GM18498 (cell line): ENCODE results near the gene PRDX3.
"Not testable (repeated sequence)": the region's sequence is repeated elsewhere in the genome, so short reads cannot be mapped to it uniquely, and the experiment has no call there.

ENCODE experiments used
- ATAC-seq: cut with Tn5 transposase; IDR thresholded peaks from one replicate; pipeline ENCODE4 v1.9.1; 2021; ENCODE audit warnings: mild to moderate bottlenecking, moderate library complexity; ENCODE audit not compliant: unreplicated experiment

Gene PRDX3

DNA sequence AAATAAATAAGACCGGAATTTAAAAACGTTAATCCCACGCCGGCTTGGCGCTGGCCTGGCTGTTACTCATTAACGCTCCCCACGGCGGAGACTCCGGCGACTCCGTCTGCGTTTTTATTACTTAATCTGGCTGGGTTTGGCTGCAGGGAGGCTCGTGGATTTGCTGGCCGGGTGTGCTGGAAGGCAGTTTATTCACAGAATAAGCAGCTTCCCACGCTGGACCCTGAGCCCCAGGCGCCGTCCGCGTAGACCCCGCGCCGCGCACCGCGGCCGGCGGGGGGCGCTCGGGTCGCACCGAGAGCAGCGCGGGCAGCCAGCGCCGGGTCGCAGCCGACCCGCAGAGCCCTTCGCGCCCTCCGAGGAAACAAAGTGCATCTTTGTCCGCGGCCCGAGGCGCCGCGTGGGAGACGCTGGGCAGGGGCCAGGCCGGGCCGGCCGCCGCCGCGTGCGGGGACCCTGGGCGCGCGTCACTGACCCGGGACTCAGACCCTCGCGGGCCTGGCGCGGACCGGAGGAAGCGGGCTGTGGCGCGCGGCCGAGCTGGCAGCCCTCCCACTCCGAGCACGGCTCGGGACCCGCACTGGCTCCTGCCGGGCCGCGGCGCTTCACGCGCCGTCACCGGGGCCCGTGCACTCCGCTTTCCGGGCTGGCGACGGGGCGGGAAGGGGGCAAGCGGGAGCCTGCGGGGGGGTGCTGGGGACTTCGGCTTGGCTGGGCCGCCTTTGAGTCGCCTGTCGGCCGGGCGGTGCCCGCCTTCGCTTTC, 28.2 kb upstream of the PRDX3 start:
- peak; percentile 62 for ATAC-seq

DNA sequence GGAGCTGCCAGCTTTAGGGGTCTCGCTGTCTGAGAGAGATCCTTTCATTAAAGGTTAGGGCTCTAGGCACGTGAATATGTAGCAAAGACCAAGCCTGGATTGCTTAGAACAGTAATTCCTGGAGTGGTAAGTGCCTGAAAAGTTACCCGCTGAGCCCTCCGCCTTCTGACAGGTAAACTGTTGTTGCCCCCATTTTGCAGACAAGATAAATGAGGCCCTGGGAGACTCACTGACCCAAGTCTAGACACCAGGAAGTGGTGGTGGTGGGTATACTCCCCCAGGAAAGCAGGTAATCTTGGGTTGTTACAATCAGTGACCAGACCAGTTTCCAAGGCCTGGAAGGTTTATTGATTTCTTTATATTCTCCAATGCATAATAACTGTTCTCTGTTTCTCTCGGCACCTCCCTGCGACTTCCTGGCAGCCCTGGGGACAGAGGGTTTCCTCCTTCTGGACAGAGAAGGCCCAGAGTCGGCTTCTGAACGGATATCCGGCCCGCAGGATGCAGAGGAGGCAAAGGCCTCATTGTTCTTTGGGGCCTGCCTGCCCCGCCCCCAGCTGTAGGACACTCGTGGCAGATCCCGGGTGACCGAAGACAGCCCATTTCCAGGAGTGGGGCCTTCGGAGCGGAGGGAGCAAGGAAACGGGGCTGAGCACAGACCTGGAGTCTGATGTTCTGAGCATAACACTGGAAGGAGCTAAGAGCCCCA, 27.4 kb upstream of the PRDX3 start:
- ATAC-seq, result peak; percentile 20

DNA sequence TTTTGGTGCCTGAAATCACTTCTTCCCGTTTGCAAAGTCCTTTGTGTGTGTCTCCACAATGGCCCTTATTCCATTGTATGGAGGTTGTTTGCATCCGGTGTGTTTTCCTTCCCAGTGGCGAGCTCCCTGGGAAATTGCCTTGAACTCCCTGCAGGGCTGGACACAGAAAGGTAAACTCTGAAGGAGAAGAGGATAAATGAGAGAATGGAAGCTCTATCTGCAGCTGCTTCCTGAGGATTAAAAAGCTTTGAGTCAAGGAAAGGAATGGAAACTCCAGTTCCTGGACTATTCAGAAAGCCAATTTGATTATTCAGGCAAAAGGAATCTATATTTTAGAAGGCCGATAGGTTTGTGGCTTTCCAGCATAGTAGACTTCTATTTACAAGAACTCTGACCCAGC, 24.4 kb upstream of the PRDX3 start:
- no peak for ATAC-seq

DNA sequence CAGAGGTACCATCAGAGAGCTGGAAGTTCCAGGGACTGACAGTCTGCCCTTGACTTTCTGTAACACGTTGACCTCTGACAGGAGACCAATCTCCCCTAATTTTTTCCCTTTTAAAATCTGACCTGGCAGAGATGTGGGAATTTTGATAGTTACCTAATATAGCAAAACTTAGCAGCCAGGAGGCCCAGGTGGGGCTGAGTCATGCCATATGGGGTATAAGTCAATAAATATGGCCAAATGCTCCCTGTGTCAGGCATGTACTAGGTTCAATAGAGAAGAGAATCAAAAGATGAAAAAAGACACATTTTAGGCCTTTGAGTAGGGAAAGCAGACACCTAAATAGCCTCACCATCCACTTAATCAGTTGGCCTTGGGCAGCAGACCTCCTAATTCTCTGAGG, 22.6 kb upstream of the PRDX3 start:
- no peak for ATAC-seq

DNA sequence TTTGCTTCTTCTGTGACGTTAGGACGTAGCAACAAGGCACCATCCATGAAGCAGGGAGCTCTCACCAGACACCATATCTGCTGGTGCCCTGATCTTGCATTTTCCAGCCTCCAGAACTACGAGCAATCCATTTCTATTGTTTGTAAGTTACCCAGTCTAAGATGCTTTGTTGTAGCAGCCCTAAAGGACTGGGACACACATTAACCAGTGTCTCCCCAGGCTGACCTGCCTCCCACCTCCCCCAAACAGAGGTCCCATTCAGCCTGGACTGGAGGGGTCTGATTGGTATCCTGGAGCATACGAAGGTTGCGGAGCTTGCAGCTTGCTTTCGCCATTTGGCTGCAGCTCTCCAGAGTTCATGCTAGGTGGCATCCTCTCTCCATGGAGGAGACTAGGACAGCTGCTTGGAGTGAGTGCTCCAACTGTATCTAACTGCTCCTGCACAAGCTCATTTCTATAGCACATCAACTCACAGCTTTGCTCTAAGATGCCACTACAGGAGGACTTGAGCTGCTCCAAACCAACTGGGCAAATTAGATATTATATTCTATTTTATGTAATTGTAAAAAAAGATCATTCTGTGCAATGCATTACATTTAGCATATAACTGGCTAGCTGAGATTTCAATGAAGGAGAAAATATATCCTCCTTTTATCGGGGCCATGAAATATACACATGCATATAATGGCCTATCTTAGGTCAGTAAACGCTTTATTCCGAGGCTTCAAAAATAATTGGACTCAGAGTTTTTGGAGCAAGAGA, 20.8 kb upstream of the PRDX3 start:
- peak; percentile 57 for ATAC-seq

DNA sequence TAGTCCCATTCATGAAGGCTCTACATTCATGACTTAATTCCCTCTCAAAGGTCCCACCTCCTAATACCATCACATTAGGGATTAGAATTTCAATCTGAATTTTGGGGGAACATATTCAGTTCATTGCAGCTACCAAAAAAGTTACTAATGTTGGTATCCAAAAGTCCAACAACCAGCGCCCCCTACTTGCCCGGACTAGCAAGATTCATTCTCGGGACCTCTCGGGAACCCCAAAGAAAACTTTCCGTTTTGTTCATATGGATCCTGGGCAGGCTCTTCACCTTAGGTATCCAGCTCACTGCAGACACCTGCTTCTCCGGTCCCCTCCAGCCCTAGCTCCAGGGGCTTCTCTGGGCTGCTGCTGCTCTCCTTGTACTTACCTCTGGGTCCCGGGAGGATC, 19.8 kb upstream of the PRDX3 start:
- no peak for ATAC-seq

DNA sequence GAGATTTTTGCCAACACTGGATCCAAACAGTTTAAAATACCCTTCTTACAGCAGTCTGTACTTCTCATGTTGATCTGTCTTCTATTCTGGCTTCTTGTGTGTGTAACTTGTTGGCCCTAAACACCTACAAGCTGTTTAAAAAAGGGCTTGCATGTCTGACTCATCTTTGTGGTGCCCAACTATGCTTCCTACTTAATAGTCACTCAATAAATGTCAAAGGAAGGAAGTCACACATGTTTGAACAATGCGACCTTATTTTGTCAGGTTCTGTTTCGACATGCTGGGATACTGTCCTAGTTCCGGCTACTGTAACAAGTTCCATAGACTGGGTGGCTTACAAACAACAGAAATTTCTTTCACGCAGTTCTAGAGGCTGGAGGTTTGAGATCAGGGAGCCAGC, 19.3 kb upstream of the PRDX3 start:
- no peak for ATAC-seq

DNA sequence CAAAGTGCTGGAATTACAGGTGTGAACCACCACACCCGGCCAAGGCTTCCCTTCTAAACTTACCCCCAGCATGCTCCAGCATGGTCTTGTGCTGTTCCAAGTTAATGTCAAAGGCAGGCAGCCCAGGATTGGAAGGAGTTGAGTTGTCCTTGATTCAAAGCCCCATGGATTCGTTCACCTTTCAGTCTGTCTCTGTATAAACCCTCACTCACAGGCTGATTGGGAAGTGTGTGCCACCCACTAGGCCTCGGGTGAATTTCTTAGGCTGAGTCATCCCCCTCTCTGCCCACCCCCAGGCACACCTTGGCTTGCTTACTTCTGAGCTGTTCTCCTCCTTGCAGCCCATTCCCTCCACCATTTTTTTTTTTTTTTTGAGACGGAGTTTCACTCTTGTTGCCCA, 13.3 kb upstream of the PRDX3 start:
- no peak for ATAC-seq

DNA sequence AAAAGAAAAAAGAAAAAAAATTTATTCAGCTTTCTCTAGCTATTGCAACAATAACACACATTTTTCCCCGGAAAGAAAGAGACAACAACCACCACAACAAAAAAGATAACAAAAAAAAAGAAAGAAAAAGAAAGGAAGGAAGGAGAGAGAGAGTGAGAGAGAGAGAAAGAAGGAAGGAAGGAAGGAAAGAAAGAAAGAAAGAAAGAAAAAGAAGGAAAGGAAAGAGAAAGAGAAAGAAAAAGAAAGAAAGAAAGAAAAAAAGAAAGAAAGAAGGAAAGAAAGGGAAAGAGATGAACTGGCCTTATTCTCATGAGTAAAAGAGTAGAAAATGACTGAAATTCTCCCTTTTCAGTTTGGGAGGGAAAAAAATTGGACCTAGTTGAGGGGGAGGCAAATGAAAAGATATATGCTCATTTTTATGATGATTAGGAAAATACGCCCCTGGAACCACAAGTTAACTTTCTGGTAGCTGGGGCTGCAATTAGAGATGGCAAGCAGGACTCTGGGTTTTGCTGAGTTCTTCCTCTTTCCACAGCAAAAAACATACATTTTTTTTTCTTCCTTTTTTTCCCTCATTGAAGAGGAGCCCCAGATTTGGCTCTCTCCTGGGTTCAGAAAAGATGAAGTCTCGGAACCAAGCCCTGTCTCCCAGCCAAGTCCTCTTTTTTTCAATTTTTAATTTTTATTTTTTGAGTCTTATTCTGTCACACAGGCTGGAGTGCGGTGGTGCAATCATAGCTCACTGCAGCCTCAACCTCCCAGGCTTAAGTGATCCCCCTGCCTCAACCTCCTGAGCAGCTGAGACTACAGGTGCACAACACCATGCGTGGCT, 12.6 kb upstream of the PRDX3 start:
- ATAC-seq, result no peak

DNA sequence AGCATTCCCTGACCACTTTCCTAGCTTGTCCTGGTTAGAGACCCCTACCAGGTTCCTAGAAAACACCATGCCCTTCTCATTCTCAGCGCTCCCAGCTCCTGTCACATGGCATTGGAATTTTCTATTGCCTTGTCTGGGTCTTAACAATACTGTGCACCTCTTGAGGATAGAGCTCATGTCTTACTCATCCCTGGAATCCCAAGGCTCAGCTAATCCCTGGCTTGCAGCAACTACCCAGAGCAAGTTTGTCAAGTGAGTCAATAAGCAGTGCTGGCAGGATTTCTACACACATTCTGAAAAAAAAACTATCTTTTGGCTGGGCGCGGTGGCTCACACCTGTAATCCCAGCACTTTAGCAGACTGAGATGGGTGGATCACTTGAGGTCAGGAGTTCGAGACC, 11.7 kb upstream of the PRDX3 start:
- ATAC-seq, result no peak

DNA sequence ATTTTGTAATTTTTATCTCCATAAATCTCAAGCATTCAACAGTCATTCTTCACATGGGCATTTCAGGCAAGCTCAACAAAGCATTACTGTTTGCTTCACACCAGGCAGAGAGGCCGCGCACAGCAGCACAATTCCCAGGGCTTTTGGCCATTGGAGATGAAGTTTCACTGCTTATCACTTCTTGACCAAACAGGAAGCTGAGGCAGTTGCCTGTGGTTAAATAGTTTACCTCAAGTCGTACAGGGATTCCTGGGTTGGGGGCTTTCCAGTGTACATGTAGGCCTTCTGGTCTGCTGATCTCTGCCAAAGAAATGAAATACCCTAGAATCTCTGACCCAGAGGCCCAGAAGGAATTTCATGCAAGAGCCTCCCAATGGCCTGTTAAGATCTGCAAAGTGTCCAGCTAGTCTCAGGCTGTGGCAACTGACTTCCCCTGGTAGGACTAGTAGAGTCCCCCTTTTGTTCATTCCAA, 11.2 kb upstream of the PRDX3 start:
- no peak for ATAC-seq

DNA sequence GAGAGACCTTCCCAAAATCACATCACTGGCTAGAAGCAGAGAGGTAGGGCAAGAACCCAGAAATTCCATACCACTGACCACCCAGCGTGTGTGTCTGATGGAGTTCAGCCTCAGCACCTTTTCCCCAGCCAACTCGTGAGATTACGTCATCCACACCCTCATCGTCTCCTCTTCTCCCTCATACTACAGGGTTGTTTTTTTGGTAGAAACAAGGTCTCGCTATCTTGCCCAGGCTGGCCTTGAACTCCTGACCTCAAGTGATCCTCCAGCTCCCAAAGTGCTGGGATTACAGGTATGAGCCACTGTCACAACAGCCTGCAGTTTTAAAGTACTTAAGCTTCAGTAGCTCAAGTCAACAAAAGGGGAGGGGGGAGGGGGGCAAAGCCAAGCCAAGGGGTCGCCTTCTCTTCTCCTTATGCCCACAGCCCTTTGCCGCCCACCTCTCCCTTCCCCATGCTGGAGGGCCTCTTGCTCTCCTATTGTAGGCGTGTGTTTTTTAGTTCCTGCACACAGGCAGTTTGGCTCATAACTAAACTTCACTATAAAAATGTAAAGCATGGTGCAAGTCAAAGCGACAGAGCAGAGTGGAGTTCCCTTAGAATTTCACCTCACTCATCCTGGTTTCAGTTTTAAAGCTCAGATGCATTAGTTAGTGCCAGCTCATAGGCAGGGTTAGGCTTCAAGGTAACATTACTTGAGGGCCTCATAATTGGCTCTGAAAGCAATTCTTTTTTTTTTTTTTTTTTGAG, 5.2 kb upstream of the PRDX3 start:
- ATAC-seq, result no peak

DNA sequence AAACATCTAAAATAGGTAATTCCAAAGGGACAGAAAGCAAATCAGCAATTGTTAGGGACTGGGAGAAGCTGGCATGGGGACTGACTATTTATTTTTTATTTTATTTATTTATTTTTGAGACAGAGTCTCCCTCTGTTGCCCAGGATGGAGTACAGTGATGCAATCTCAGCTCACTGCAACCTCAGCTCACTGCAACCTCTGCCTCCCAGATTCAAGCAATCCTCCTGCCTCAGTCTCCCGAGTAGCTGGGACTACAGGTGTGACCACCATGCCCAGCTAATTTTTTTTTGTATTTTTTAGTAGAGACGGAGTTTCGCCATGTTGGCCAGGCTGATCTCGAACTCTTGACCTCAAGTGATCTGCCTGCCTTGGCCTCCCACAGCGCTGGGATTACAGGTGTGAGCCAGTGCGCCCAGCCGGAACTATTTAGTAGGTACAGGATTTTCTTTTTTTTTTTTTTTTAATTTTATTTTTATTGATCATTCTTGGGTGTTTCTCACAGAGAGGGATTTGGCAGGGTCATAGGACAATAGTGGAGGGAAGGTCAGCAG, 2.3 kb upstream of the PRDX3 start:
- ATAC-seq, result not testable (repeated sequence)

DNA sequence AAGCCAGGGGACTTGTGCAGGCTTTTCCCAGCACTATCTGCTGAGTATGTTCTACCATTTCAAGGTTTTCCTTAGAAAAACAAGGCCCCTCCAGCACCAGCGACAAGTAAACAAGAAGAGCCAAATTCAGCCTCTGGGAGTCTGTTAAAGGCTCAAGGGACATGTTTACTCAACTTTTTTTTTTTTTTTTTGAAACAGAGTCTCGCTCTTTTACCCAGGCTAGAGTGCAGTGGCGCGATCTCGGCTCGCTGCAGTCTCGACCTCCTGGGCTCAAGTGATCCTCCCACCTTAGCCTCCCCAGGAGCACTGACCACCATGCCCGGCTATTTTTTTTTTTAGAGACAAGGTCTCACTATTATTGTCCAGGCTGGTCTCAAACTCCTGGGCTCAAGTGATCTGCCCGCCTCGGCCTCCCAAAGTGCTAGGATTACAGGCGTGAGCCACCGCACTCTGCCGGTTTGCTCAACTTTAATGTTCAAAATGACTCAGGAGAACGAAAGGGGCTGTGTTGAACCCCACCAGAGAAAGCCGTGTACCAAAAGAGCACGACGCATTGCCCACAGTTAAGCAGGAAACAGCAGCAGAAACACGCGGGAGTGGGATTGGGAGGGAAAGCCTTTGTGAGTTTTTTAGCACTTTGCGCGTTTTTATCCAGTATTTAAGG, 772 bp downstream of the PRDX3 start:
- peak; percentile 17 for ATAC-seq

DNA sequence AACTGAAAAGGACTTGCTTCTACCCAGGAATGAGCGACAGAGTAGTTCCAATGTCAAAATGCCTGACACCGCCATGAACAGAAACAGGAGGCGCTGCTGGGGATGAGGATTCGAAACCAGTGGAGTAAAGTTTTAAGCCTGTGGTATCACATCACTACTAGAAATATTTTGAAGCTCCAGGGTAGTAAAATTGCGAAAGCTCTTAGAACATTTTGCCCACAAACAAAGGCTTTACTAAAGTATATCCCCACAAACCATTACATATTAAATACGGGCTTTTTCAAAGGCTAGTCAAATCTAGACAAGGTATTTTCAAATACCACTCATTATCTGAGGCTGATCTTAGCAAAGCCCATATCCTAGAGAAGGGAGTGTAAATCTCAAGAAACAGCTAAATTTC, 2.4 kb downstream of the PRDX3 start:
- no peak for ATAC-seq

DNA sequence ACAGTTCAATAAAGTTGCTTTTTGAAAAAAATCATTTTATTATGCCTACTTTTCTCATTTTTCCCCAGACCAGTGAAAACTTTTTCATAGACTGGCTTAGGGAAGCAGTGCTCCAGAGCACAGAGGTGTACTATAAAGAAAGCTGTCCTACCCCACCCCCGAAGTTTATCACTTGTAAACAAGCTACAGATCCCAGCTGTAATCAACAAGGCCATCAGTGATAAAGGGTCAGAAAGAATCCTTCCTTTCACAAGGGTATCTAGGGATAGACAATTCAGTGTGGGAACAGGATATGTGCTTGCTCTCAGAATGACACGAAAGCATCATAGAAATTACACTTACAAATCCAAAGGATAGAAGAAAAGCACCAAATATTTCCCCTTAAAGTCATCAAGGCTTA, 4.5 kb downstream of the PRDX3 start:
- no peak for ATAC-seq

DNA sequence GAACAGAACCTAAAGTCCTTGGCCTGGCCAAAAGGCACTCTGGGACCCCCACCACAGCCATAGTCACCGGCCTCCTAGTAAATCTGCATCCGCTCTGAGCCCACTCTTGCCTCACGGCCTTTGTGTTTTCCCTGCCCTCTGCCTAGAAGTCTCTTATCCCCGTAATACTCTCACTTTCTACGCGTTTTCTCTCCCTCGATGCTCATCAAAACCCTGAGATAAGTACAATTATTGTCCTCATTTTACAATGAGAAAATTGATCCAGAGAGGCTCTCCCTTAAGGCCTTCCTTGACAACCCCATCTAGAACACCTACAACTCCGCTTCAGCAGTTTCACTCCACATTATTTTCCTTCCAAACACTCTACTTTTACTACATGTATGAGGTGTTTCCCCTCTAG, 11.6 kb downstream of the PRDX3 start:
- ATAC-seq, result no peak

DNA sequence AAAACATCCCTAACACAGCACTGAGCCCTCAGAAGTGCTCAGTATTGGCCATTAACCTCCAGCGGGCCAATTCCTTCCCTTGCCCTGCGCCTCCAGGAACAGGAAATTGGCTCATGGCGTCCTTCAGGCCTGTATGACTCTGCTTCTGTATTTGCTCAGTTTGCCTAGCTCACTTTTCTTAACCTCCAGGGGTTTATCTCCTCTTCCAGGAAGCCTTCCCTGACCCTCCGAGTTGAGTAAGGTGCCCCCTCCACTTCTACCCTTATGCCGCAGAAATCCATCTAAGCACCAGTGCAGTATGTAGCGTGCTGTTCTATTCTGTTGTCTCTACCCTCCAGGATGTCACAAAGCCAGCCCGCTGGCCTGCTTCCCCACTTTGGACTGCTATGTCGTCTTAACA, 12.0 kb downstream of the PRDX3 start:
- ATAC-seq, result no peak

DNA sequence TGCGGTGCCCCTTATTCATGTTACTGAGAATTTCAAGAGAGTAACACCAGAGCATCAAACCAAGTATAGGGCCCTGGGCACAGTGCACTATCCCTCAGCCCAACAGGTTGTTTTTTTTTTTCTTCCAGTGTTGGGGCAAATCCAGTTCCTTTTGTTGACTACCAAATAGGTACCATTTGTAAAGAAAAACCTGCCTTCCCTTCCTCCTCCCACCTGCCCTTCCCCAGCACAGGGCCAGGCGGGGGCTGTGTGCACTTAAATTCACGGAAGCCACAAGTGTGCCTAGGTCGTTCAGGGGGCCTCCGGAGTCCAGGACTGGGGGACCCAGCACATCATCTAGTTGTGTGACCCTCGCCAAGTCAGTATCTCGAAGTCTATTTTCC, 12.5 kb downstream of the PRDX3 start:
- ATAC-seq, result peak; percentile 3
